Suppressor macrophage treated with lipopolysaccharide for 1 hour (primary cell): ENCODE data around the gene NPHS2.

ENCODE experiments used
- DNase-seq, 3 donors: peaks; one replicate each; pipeline ENCODE4 v3.0.0-alpha.2; 2020 to 2022

NPHS2 gene

GRCh38 chr1:179575497-179576314 lies at the start of gene NPHS2:
Gene NPHS2, minus strand, starts transcription at chr1:179575948. Its CDS starts 84 bp downstream, at chr1:179575864.
- no peak for DNase-seq

- DNase-seq, result no peak
These were observed 36.6 kb upstream of the NPHS2 start for GRCh38 chr1:179612361-179612760.

- DNase-seq, result no peak
These were observed 25.3 kb upstream of the NPHS2 start for GRCh38 chr1:179601093-179601492.

GRCh38 chr1:179599623-179600249 lies 24.0 kb upstream of the NPHS2 start:
- DNase-seq, result peak; percentile 27 to 38 (median 33)

DNA sequence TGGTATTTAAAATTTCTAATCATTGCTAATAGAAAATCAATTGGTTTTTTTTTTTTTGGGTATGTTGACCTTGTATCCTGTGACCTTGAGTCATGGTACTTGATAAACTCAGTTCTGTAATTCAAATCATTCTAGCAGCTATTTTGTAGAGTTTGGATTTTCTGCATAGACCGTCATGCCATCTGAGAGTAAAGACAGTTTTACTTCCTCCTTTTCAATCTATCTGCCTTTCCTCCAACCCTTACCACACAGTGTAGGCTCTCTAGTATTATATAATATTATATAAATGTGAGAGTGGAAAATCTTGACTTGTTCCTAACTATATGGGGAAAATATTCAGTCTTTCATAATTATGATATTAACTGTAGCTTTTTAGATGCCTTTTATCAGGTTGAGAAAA lies 22.9 kb upstream of the NPHS2 start:
- DNase-seq, result peak in 2 of 3 donors; percentile 4 to 23

DNA sequence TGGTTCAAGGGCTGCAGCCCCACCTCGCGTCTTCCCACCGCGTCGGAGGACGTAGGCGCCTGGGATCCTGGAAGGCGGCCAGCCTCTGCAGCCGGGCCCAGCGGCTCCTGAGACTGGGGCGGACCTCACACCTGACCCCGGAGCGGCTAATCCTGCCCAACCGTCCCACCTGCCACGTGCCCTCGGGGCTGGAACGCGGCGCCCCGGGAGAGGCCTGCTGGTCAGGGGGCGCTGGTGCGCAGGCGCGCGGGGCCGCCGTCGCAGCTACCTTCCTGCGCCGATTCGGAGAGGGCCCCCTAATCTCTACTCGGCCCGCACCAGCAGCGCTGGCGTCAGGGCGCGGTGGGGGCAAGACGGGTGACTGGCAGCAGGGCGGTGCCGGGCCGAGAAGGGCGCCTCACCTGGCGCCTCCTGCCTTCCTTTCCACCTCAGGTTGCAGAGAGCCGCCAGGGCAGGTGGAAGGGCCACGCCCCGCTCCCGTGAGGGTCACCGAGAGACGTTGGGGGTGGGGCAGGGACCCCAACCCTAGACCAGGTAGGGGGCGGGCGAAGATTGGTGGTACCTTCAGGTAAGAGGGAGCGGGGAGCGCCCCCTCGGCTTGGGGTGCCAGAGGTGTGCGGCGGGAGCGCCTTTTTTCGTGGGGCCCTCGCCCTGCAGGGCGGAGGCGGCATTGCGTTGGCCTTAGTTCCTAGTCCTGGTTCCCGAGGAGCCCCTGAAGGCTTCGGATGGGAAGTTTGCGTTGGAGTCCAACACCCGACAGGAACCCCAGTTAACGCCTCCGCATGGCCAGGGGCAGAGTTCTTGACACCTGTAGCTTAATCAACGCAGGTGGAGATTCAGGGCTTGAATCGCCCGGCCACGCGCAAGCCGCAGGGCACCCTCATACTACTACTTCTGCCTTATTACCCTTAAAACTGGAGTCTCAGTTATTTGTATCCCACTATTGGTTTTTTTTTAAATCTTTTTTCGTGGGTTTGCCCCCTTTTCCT lies 16.1 kb upstream of the NPHS2 start, which contains the start of gene TDRD5:
Gene TDRD5 (plus strand): TSS at position 241 of the 989 bp plus-strand sequence. CDS start 784 bp downstream, outside the sequence.
- no peak for DNase-seq

- no peak for DNase-seq
These were observed 15.5 kb upstream of the NPHS2 start for GRCh38 chr1:179591253-179591591.

GRCh38 chr1:179590671-179591070 lies 14.9 kb upstream of the NPHS2 start:
- no peak for DNase-seq

GRCh38 chr1:179589509-179589908 lies 13.8 kb upstream of the NPHS2 start:
- DNase-seq, result no peak

GRCh38 chr1:179588425-179589024 lies 12.8 kb upstream of the NPHS2 start:
- DNase-seq, result no peak

DNA sequence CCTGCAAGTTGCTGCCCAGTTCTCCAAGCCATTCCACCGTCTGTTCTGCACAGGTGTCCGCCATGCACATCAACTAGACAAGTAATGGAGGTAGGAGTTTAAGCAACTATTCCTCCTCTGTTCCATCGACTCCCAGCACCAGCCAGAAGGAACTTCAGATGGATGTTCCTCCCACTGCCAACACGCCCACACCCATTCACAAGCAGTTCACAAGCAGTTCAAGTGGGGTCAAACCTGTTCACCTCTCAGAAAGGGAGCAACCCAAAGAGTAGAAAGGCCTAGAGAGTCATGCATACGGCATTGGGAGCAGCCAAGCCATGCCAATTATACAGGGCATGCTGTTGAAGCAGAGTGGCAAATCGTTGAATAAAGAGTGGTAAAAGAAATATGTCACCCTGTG lies 11.6 kb upstream of the NPHS2 start:
- DNase-seq, result no peak

DNA sequence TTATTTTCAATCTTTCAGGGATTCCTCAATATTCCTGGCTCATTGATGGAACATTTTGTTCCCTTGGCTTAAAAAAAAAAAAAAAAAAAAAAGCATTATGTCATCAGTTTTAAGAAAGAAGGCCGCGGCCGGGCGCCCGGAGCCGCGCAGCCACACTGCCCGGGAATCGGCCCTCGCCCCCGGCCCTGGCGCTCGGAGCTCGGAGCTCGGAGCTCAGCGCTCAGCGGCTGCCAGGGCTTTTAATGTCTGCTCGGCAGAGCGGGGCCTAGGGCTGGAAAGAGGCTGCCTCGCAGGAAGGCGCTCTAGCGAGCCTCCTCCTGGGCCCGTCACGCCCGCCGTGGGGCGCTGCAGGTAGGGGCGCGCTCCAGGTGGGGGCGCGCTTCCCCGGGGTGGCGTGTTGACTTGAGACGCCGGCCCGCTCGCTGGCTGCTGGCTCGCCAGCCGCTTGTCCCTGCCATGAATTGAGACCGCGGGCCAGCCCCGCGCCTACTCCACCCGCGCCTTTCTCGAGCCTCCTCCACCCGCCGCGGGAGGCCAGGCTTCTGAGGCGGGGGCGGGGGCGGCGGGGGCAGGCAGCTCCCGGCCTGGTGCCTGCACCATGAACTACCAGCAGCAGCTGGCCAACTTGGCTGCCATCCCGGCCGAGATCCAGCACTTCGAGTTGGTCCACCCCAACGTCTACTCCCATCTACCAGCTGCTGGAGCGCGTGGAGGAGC lies 10.5 kb upstream of the NPHS2 start:
- DNase-seq, result peak in 2 of 3 donors; percentile 1 to 25

- no peak for DNase-seq
These were observed 8.1 kb upstream of the NPHS2 start for GRCh38 chr1:179583771-179584320.

GRCh38 chr1:179576509-179576908 lies 761 bp upstream of the NPHS2 start:
- DNase-seq, result peak in 1 of 3 donors; percentile 0

DNA sequence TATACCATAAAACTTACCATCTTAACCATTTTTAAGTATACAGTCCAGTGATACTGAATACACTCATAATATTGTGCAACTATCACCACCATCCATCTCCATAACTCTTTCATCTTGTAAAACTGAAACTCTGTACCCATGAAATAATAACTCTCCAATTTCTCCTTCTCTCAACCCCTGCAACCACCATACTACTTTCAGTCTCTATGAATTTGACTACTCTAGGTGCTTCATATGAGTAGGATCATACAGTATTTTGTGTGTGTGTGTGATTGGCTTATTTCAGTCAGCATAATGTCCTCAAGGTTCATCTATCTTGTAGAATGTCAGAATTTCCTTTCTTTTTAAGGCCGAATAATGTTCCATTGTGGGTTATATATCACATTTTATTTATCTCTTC lies 17.7 kb downstream of the NPHS2 start:
- DNase-seq, result no peak

DNA sequence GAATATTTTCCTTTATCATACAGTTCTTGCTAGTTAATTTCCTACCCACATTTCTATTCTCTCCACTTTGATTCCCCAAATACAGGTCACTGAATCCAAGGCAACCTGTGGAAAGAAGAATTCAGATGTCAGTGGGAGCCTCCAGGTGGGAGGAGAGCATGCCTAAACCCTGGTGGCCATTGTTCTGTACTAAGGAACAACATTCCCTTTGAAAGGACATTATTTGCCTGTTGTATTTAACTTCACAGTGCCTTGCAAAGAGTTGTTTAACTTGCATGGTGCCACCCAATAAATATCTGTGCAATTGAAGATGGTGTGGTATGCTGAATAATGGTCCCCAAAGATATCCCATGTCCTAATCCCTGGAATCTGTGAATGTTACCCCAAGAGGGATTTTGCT lies 21.3 kb downstream of the NPHS2 start:
- DNase-seq, result no peak

- DNase-seq, result no peak
These were observed 24.7 kb downstream of the NPHS2 start for GRCh38 chr1:179550746-179551682.

DNA sequence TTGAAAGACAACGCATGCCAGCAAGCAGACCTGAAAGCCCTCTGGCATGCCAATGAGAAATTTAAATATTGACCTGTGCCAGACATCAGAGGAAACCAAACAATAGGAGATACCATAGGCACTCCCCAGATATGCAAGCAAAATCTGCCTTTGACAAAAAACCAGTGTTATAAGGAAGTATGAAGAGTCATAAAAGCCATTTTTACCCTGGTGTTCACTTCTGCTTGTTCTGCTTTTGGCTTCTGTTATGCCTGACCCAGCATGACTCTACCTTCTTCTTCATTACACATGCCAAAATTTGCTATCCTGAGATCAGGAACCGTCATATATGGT lies 26.4 kb downstream of the NPHS2 start:
- no peak for DNase-seq

DNA sequence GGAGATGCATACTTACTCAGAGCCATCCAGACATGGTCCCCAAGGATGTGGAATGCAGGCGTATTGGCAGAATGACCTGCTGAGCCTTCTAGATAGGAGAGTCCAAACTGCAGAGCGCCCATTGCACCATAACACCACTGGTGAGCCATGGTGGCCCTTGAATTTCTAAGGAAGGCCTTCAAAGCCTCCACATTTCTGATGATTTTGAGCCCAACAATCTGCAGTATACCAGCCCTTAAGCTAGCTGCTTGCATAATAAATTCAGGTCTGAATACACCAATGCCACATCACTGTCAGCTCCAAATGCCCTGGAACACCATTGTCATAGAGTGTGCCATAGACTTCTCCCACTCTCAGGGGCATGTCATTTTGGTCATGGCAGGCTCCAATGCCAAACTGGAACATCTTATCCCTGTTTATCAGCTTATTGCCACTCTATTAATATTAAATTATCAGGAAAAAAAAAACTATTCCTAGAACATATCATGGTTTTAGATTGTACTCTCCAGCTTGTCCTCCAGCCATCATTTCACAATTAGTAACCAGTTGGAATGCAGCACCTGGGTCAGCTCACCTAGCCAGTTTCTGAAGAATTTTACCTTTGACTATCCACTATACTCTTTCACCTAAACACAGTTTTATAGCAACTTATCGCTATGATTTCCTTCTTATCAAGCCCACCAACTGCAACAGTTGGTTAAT lies 26.9 kb downstream of the NPHS2 start:
- no peak for DNase-seq

- no peak for DNase-seq
These were observed 28.7 kb downstream of the NPHS2 start for GRCh38 chr1:179547021-179547535.
